Activated T-cell treated with anti-CD3 and anti-CD28 coated beads, Interleukin-2, amount 50 U/mL, for 24 hours (primary cell): ENCODE data around the gene ARX.

Source experiments
- DNase-seq: peaks from one replicate; pipeline ENCODE4 v3.0.0-alpha.2; 2020
- H3K27ac Mint-ChIP-seq: 2 replicates; pipeline ENCODE4 v1.8.0; 2020; ENCODE audit warnings: mild to moderate bottlenecking, mixed read lengths
- H3K27me3 Mint-ChIP-seq: 2 replicates; pipeline ENCODE4 v1.8.0; 2020; ENCODE audit warnings: mixed read lengths
- H3K36me3 Mint-ChIP-seq: 2 replicates; pipeline ENCODE4 v1.8.0; 2020; ENCODE audit warnings: low read depth, mixed read lengths
- H3K4me1 Mint-ChIP-seq: 2 replicates; pipeline ENCODE4 v1.8.0; 2020; ENCODE audit warnings: low read depth, mixed read lengths
- H3K4me3 Mint-ChIP-seq: 2 replicates; pipeline ENCODE4 v1.8.0; 2020; ENCODE audit warnings: mild to moderate bottlenecking, moderate library complexity, mixed read lengths
- H3K9me3 Mint-ChIP-seq: 2 replicates; pipeline ENCODE4 v1.8.0; 2020; ENCODE audit warnings: mixed read lengths

Gene ARX

DNA sequence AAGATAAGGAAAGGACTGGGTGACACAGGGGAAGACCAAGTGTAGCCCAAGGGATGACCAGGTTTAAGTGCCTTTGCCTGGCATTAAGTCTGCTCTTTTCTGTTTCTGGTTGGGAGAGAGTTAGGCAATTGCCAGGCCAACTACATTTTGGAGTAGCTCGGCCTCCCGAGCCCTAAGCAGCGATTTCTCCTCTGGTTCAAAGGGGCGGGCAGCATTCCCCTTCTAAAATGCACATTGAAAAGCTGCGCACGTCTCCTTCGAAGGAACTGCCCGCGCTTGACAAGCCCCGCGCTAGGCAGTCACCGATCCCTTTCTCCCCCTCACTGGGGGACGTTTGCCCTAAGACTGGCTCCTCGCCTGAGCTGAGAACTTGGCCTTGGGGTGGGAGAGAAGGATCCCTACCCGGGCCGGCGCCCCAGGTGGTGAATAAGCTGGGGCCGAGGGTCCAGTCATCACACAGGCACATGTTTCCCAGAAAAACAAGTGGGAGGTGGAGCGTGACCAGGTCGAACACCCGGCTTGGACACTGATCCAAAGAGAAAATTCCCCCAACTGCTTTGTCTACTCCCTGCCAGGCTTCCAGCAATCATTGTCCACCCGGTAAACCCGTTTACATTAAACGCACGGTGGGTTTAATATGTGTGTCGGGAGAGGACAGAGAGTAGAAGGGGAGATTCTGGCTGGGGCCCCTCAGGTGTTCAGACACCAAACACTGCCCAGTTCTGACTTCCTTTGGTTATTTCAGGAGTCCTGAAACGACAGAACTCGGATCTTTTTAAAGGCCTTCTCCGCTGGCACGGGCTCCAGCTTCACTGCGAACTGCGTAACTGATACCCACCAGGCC lies 4.0 kb downstream of the ARX start:
- no peak overlapping the region for H3K27ac Mint-ChIP-seq
- H3K27me3 Mint-ChIP-seq: peaks cover 88% of the 10 kb centered on the region
- no peaks in the 10 kb centered on the region for H3K36me3 Mint-ChIP-seq
- peaks cover 15% of the 10 kb centered on the region for H3K4me1 Mint-ChIP-seq
- DNase-seq: no peak
- no peaks in the 10 kb centered on the region for H3K9me3 Mint-ChIP-seq
- no peak overlapping the region for H3K4me3 Mint-ChIP-seq

DNA sequence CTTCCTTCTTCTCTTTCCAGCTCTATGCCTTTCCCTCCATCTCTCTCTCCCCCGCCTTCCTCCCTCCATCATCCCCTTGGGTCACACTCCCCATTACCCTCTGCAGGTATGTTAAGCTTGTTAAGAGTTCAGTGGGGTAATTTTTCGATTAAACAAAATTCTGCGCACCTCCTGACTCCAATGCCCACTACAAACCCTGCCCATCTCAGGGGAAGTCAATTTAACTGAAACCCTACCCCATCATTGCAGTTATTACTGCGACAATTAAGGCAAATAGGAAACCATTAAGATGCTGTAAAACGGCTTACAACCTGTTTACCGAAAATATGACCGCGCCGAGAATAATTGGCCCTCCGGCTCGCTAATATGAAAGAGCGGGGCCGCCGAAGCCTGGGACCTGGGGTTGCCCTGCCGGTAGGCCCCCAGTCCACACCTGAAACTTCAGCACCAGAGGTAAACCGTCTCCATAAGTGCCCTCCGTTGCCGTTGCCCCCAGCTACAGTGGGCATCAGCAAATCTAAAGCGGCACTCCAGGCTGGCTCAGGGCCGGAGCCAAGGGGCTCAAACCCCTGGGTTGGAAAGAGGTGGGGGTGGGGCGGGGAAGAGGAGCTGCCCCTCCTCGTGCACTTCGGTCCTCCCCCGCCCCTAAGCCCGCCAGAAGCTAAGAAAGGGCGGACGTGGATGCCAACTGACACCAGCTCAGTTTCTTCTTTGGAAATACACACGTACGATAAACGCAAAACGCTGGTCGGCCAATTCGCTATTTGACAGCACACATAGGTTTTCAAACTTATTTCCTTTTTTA lies 4.8 kb downstream of the ARX start:
- DNase-seq: no peak
- no peaks in the 10 kb centered on the region for H3K9me3 Mint-ChIP-seq
- no peak overlapping the region for H3K4me3 Mint-ChIP-seq
- no peak overlapping the region for H3K27ac Mint-ChIP-seq
- peaks cover 18% of the 10 kb centered on the region for H3K4me1 Mint-ChIP-seq
- H3K27me3 Mint-ChIP-seq: peaks cover 88% of the 10 kb centered on the region
- H3K36me3 Mint-ChIP-seq: no peaks in the 10 kb centered on the region

DNA sequence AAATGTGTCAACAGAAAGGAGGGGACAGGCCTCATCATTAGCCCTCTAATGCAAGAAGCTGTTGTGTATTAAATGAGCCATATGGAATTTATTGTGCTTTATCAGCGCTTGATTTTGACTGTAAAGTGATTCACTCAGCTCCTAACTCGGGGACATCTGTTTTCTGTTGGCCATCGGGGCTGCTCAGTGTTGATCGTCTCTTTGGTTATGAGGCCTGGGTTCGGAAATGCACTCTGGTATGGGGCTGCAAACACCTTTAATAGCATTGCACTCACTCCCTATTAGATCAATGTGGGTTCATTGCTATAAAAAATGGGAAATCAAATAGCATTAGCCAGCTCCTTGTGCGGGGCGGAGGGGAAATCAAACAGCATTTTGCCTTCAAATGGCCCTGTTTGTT lies 6.4 kb downstream of the ARX start:
- no peaks in the 10 kb centered on the region for H3K36me3 Mint-ChIP-seq
- peaks cover 82% of the 10 kb centered on the region for H3K27me3 Mint-ChIP-seq

DNA sequence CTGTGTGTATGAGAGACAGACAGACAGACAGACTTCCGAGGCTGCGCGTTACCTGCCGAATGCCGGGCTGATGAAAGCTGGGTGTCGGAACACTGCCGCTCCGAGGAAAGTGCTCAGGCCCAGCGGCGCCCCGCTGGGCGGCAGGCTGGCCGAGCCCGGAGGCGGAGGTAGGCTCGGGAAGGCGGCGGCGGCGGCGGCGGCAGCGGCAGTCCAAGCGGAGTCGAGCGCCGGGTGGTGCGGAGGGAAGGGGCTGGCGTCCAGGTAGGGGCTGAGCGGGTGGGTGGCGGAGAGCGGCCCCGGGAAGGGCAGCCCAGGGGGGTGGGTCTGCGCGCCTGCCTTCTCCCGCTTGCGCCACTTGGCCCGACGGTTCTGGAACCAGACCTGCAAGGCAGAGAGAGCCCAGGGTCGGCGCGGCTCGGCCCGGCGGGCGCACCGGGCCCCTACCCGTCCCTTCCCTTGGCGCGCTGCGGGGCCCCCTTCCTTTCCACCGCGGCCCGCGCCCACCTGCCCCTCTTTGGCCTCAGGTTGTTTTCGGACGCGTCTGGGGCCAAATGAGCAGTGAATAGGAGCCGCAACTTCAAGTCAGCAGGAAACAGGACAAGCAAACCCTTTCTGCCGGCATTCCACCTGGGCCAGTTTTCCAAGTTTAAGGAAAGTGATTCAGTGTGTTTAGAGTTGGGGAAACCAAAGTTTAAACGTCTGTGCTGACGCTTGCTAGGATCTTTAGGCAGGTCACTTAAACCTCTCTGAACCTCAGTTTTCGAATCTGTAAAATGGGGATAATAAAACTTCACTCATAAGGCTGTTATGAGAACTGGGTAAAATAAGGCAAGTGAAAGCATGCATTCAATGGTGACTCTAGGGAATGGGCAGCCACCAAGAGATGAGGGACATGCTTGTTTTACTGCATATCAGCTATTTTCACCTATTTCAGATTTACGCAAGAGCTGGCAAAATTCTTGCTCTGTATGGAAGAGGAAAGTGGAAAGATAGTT lies 8.4 kb downstream of the ARX start:
- peak overlapping the region; percentile 40 for H3K27ac Mint-ChIP-seq
- peaks cover 84% of the 10 kb centered on the region for H3K27me3 Mint-ChIP-seq
- no peaks in the 10 kb centered on the region for H3K9me3 Mint-ChIP-seq
- no peak overlapping the region for H3K4me3 Mint-ChIP-seq
- H3K4me1 Mint-ChIP-seq: peaks cover 13% of the 10 kb centered on the region
- no peak for DNase-seq
- no peaks in the 10 kb centered on the region for H3K36me3 Mint-ChIP-seq

More for the DNA sequence above, 6.4 kb downstream of the ARX start:
- Mint-ChIP-seq H3K27ac (no peak overlapping the region), H3K4me3 (no peak overlapping the region), H3K4me1 (peaks cover 15% of the 10 kb centered on the region), H3K9me3 (no peaks in the 10 kb centered on the region)
- no peak for DNase-seq

DNA sequence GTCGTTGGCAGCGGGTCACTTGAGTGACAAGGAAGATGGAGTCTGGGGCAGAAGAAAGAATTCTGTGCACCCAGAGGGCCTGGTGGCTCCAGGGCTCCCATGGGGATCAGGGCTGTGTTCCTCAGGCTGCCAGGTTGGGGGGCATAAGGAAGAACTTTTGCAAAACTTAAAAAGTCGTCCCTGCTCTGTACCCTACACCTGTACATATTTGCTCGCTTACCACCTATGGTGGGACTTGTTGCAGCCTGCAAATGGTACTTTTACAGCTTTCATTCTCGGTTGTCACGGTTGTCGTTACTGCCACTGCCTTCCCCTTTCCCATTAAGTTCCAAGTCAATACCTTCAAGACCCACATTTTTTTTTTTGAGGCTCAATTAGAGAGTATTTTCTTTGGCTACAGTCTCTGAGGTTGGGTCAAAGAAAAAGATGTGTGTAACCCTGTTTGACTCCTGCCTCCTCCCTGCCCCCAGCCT lies 9.1 kb downstream of the ARX start:
- Mint-ChIP-seq H3K36me3 (no peaks in the 10 kb centered on the region), H3K27ac (peak overlapping the region; percentile 40), H3K4me1 (peaks cover 13% of the 10 kb centered on the region), H3K27me3 (peaks cover 80% of the 10 kb centered on the region), H3K9me3 (no peaks in the 10 kb centered on the region), H3K4me3 (no peak overlapping the region)
- DNase-seq: no peak

DNA sequence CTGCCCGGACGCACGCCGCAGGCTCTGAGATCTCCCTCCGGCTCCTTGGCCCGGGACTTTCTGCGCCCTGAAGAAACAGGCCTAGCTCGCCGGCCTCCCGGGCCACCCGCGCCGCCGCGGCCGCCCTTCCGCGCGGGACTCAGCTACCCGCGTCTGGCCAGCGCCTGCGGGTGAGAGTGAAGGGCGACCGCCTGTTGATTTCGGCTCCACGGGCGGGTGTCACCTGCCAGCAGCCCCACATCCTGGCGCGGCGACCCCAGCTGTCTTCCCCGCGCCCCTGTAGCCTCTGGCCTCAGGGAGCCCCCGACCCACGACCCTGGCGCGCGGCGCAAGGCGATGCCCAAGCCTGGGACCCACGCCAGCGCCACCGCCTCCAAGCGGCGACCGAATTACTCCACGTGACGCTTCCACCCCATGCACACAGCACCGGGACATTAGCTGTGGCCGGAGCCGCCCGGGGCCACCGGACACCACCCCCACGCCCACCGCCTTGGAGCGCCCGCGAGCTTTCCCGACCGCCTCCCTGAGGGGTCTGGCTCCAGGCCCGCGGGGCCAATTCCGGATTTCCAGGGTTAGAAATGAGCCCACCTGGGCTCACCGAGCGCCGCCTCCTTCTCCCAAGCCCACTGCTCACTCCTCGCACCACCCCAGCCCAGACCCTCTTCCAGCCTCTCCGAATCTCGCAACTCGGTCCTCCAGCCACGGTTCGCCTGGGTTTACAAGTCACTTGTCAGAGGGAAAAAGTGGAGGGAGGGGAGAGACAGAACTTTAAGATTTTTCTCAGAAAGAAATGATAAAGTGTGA lies 10.2 kb downstream of the ARX start:
- Mint-ChIP-seq H3K36me3 (no peaks in the 10 kb centered on the region), H3K9me3 (no peaks in the 10 kb centered on the region), H3K4me1 (peaks cover 13% of the 10 kb centered on the region), H3K27ac (peak overlapping the region; percentile 63), H3K4me3 (no peak overlapping the region), H3K27me3 (peaks cover 79% of the 10 kb centered on the region)
- DNase-seq: no peak

DNA sequence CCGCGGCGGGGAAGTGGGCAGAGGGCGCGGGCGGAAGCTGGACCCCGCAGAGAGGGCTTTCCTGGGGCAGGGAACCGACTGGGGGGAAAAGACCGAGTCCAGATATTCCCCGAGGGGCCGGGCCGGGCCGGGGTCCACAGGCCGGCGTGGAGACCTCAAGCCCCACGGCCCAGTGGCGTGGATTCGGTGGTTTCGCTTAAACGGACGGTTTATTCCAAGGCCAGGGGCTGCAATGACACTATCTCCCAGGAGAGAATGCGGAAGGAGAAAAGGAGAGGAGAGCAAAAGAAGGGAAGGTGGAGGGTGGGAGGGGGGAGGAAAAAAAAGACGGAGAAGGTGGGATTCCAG lies 10.8 kb downstream of the ARX start:
- no peak for DNase-seq
- Mint-ChIP-seq H3K9me3 (no peaks in the 10 kb centered on the region), H3K27me3 (peaks cover 77% of the 10 kb centered on the region), H3K4me3 (no peak overlapping the region), H3K4me1 (peaks cover 13% of the 10 kb centered on the region), H3K36me3 (no peaks in the 10 kb centered on the region), H3K27ac (no peak overlapping the region)

DNA sequence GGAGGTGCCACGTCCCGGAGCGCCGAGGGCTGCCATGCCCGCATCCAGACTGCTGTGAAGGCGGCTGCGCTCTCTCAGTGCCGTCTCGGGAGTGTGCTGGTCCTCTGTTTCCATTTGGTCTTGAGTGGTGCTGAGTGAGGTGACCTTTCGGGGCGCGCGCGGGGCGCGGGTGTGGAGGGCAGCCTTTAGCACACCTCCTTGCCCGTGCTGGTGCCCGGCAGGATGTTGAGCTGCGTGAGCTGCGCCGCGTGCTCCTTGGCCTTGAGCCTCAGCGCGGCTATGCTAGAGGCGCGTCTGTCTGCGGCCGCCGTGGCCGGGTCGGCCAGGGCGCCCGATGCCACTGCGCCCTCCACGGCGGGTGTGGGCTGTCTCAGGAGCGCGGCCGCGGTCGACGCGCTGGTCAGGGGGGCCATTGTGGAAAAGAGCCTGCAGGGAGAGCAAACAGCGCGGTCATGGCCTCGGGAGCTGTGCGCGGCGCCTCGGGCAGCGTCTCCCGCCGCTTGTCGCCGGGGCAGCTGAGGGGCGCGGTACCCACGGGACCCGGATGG lies 11.2 kb downstream of the ARX start:
- Mint-ChIP-seq H3K27ac (no peak overlapping the region), H3K4me3 (no peak overlapping the region), H3K36me3 (no peaks in the 10 kb centered on the region), H3K4me1 (peaks cover 13% of the 10 kb centered on the region), H3K9me3 (no peaks in the 10 kb centered on the region), H3K27me3 (peaks cover 77% of the 10 kb centered on the region)
- no peak for DNase-seq

DNA sequence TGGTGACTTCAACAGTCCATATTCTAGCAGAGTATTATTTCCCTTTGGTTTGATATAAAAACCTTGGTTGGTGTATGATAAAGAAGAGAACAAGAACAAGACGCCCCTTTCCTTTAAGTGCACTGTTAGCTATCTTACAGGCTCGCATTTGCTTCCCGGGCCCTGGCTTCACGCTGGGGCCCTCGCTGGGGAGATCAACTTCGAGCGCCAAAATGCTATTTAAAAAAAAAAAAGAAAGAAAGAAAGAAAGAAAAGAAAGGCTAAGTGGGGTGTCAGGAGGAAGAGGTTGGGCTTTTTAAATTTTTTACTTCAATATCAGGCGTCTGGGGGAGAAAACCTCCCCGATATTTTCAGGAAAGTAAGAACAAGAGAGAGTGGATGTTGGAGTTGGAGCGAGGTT lies 11.7 kb downstream of the ARX start:
- Mint-ChIP-seq H3K9me3 (no peaks in the 10 kb centered on the region), H3K4me3 (no peak overlapping the region), H3K27ac (peak overlapping the region; percentile 51), H3K4me1 (peaks cover 13% of the 10 kb centered on the region), H3K36me3 (no peaks in the 10 kb centered on the region), H3K27me3 (peaks cover 77% of the 10 kb centered on the region)
- DNase-seq: no peak

DNA sequence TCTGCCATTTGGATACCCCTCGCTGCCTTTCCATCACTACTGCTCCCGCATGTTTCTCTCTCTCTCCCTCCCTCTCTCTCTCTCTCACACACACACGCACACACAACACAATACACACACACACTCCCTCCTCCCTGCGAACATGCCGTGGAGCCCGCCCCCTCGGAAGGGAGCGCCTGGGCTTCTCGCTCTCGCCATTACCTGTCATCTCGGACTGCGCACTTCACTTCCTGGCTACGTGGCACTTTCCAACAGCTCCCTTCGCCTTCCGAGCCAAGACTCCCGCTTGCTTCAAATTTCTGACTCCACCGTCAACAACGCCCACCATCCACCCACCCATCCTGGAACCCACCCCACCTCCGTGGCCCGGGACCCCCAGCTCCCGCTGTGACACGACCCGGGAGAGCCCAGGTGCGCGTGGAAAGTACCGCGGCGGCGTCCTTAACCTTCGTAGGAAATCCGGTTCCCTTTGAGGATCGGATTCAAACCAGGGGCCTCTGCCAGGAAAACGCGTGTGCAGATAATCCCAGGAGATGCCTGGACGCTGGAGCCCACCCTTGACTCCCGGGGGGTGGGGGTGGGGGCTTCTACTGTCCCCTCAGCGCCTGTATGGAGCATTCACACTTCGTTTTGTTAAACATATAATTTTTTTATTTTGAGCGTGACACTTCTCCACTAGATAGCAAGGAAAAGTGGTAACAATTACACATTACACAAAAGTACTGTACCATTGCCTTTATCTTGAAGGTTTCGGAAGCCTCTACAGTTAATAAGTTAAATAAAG lies 12.5 kb downstream of the ARX start:
- peak overlapping the region; percentile 72 for H3K27ac Mint-ChIP-seq
- H3K4me3 Mint-ChIP-seq: peak overlapping the region; percentile 29
- peaks cover 74% of the 10 kb centered on the region for H3K27me3 Mint-ChIP-seq
- H3K4me1 Mint-ChIP-seq: peaks cover 13% of the 10 kb centered on the region
- no peaks in the 10 kb centered on the region for H3K36me3 Mint-ChIP-seq
- DNase-seq: no peak
- H3K9me3 Mint-ChIP-seq: no peaks in the 10 kb centered on the region

DNA sequence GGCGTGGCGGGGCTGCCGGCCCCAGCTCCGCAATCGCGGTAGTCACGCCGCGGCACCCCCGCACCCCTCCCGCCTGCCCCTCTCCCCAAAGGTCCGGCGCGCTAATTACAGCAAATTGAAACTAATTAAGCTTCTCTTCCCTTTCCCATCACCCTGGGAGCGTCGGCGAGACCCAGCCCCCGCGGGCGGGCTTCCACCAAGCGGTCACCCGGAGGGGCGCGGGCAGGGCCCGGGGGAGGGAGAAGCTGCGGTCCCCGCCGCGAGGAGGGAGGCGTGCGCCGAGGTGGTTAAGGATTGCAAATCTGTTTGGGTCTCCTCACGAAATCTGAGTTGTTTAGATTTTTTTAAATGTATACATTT lies 13.1 kb downstream of the ARX start:
- H3K9me3 Mint-ChIP-seq: no peaks in the 10 kb centered on the region
- H3K27ac Mint-ChIP-seq: no peak overlapping the region
- H3K4me1 Mint-ChIP-seq: peaks cover 13% of the 10 kb centered on the region
- H3K36me3 Mint-ChIP-seq: no peaks in the 10 kb centered on the region
- peaks cover 71% of the 10 kb centered on the region for H3K27me3 Mint-ChIP-seq
- H3K4me3 Mint-ChIP-seq: peak overlapping the region; percentile 29
- DNase-seq: no peak

DNA sequence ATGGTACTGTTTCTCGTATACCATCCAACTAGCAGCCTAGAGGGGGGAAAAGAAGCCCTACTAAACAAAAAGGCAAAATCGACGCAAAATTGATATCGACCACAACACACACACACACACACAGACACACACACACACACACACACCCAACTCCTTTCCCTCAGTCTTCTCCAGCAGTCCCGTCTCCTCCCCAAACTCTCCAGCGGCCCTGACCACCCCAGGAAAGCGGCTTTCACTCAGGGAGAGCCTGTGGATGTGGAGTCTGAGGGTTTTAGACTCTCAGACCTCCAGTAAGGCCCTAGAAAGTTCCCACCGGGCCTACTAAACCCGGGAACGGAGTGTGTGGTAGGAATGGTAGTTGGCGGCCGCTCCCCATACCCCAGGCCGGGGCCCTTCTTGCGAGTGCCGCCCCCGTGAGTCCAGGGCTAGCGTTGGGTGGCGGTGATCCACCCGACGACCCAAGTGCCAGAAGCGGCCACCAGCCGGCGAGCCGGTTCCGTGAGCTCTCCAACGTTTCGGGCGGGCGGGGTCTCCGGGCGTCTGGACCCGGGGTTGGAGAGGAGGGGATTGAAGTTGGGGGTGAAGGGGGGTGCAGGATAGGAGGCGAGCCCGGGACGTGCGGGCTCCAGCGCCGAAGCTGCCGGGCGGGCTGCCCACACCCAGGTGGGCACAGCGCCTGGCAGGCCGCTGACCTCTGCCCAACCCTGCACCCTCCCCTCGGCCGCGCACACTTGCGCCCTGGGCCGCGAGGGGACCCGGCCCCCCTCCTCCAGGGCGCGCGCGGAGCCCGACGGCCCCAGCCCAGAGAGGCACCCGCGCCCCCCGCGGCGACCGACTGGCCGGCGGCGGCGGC lies 13.7 kb downstream of the ARX start:
- Mint-ChIP-seq H3K4me1 (peaks cover 13% of the 10 kb centered on the region), H3K36me3 (no peaks in the 10 kb centered on the region), H3K27me3 (peaks cover 69% of the 10 kb centered on the region), H3K4me3 (no peak overlapping the region), H3K9me3 (no peaks in the 10 kb centered on the region), H3K27ac (no peak overlapping the region)
- no peak for DNase-seq
